Measurements from ENCODE around the gene PKIG. TPM values are rescaled to one million over a fixed set of nuclear protein-coding genes. Genes with fewer than 3 reads are reported as not detected.

PKIG gene
- total and polyA plus RNA-seq, 2 donors (not counting 3 experiments of a cell fraction or from before 2014, with no cell fraction given) = 135 to 167 TPM

- BruUV-seq (replicated peaks) = no TSS peak
- H2AFZ ChIP-seq (ENCODE audit: low read depth, low read length) = peak overlapping the region; percentile 48
- DNase-seq (ENCODE audit: low read depth, low spot score) (peak; percentile 99), FAIRE-seq (peak; percentile 97)
- no peaks in the 10 kb centered on the region for H3K27me3 ChIP-seq (ENCODE audit: control insufficient read depth in 2 of 2, insufficient read depth in 2 of 2, low read length in 2 of 2)
- no peaks in the 10 kb centered on the region for H3K79me2 ChIP-seq (ENCODE audit: control insufficient read depth, insufficient read depth, low read length)
- no peaks in the 10 kb centered on the region for H3K9me3 ChIP-seq (replicated peaks; ENCODE audit: control insufficient read depth, insufficient read depth, low read length)
- ChIA-PET CTCF (interaction anchor here (1.5 to 6.5 kb wide), 5 partner anchors 9 to 90 kb away, joined by 4 to 39 read pairs (median 10); partner anchors contain the start of gene ADA), POLR2A (no interaction called here)
- H3K4me3 ChIP-seq (replicated peaks in 1 of 3; ENCODE audit: insufficient read depth in 1 of 3, low read depth in 1 of 3, low read length in 3 of 3) = no peak overlapping the region
- no peaks in the 10 kb centered on the region for H4K20me1 ChIP-seq (replicated peaks; ENCODE audit: control insufficient read depth, extremely low read depth, insufficient read depth, low read length)
- intact Hi-C loops (cut with micrococcal nuclease) (loop anchor here (1.0 to 2.0 kb wide), 6 partner anchors 8 to 242 kb away; partner anchors contain the start of genes ADA, PKIG and YWHAB), dilution Hi-C loops (cut with MboI; ENCODE audit: extremely low pct_ligation_motif_present, low sequenced_read_pairs) (no loop called here)
- peak overlapping the region; percentile 98 for H3K27ac ChIP-seq (ENCODE audit: insufficient read depth, low read depth, low read length)
- peak overlapping the region; percentile 82 for H3K9ac ChIP-seq (replicated peaks; ENCODE audit: extremely low read depth, insufficient read depth, low read length)
- H3K4me2 ChIP-seq (ENCODE audit: insufficient read depth, low read length) = peak overlapping the region; percentile 37
- H3K4me1 ChIP-seq (ENCODE audit: control insufficient read depth, extremely low read depth, insufficient read depth, low read length) = peaks cover 48% of the 10 kb centered on the region
- no peak for TF ChIP-seq EZH2 (IDR thresholded peaks at IDR 0.05; ENCODE audit: borderline replicate concordance, low read depth, low read length, severe bottlenecking)
- TF ChIP-seq MYC (IDR thresholded peaks at IDR 0.05; ENCODE audit: low read depth, low read length) = no peak
- TF ChIP-seq MAX (IDR thresholded peaks at IDR 0.05; ENCODE audit: insufficient read depth, insufficient read length) = peak; percentile 7
- peak; percentile 78 for TF ChIP-seq POLR2AphosphoS5 (IDR thresholded peaks at IDR 0.05; ENCODE audit: insufficient read depth, low read depth, low read length)
- TF ChIP-seq CTCF (IDR thresholded peaks at IDR 0.05; ENCODE audit: extremely low read depth in 1 of 2, insufficient read depth in 1 of 2, low read depth in 1 of 2, low read length in 2 of 2) = no peak
- TF ChIP-seq JUN (IDR thresholded peaks at IDR 0.05; ENCODE audit: borderline replicate concordance, insufficient read depth, insufficient read length, low read depth) = peak; percentile 85
- TF ChIP-seq FOS (IDR thresholded peaks at IDR 0.05; ENCODE audit: borderline replicate concordance, insufficient read depth, low read length) = peak; percentile 85
- no peak for TF ChIP-seq GATA2 (IDR thresholded peaks at IDR 0.05; ENCODE audit: insufficient read depth, insufficient read length, low read depth, low read length)
- no peak for TF ChIP-seq POLR2A (IDR thresholded peaks at IDR 0.05; ENCODE audit: low read depth, low read length)
- no peaks in the 10 kb centered on the region for H3K36me3 ChIP-seq (ENCODE audit: control insufficient read depth in 2 of 2, extremely low read depth in 1 of 2, insufficient read depth in 2 of 2, low read length in 2 of 2)
- H3K9me1 ChIP-seq (replicated peaks; ENCODE audit: control insufficient read depth, extremely low read depth, insufficient read depth, low read length) = no peaks in the 10 kb centered on the region
Measured at GRCh38 chr20:44643596-44644229, 61.3 kb downstream of the PKIG start.
